Activated CD8-positive, alpha-beta memory T cell treated with anti-CD3 and anti-CD28 coated beads for 24 hours (primary cell): ENCODE measurements around the gene DCTPP1.

Experiments used
- DNase-seq: peaks from one replicate; pipeline ENCODE4 v3.0.0-alpha.2; 2020

DCTPP1 gene

DNA sequence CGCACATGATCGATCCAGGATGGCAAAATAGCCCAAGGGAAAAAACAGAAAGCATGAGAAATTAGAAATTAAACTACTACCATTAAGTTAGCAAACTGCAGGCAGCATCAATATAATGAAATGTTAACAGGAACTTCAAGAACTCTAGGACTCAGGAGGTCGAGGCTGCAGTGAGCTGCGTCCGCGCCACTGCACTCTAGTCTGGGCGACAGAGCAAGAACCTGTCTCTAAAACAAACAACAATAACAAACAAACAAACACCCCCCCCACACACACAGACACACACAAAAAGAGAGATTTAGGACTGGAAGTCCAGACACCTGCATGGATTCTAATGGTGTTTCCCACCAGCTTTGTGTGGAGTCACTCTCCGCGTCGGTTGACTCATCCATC, 16.4 kb upstream of the DCTPP1 start:
- DNase-seq: no peak

DNA sequence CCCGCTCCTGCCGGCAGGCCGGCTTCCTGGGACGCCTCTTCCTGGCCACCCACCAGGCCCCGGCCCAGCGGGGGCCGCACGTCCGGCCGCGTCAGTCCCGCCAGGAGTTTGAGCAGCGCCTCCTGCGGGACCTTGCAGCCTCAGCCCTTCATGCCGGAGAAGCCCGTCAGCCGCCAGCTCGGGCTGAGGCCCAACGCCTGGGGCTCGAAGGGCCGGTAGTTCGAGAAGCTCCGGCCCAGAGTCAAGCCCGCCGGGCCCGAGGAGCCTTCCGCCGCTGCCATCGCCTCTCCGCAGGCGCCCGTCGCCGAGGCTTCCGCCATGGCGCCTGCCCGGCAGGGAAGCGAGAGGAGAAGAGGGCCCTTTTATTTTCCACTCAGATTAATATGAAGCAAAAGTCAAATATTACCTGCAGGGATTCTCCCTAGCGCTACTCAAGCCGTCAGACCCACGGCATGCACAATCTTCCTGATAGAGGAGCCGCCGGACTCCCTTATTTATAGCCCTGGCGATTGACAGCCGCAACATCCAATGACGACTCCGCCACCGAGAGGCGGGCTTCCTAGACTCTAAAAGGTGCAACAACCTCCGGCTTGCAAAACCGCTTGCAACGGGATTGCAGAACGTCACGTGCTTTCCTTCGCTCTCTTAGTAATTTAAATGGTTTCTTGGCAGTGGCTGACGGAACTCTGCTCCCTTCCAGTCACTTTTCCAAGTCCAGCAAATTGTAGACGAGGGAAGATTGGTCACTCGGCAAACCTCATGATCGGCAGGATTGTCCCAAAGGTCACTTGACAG, 15.8 kb upstream of the DCTPP1 start, which contains the start of gene SEPHS2:
Gene SEPHS2 (minus strand): TSS at position 467 of the 795 bp plus-strand sequence. CDS start 147 bp downstream, at position 320.
- peak; percentile 99 for DNase-seq

DNA sequence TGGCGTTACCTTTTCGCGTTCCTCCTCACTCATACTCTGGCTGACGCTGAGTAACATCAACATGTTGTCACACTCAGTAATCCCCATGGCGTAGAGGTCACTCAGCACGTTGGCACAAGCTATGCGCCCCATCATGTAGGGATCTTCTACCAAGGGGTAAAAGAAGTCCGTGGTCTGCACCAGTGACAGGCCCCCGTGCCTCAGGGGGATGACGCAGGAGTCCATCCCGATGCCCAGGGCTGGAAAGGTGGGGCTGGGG, 15.2 kb upstream of the DCTPP1 start:
- DNase-seq: no peak

DNA sequence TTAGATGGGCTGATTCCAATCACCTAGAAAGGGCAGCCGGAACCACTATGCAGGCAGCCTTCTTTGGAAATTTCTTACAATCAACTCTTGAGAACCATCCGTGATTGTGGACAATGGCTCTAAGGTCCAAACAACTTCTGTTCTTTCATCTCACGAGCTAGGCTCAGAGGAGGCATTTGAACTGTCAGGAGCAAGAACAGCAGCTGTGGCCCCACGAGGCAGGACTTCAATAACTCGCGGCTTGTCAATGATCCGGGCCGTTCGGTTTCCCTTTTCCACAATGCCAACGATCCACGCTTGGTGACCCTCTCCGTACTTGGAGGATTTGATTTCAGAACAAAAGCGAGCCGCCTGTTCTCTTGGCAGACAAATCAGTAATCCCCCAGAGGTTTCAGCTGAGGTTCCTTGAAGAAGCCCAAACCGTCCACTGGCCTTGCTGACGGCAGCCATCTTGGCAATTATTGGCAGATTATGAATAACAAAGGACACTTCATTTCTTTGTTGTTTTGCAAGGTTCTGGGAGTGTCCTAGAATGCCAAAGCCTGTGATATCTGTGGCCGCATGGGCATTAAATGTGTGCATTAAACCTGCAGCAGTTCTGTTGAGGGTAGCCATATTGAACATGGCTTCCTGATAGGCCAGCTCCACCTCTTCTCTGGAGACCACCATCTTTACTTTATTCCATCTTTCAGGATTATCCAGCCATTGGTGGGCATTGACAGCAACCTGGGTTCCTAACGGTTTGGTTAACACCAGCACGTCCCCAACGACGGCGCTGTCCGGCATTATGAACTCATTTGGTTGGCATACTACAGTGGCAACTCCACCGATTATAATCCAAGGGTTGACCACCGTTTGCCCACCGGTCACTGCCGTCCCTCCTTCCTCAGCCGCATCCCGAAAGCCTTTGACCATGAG, 14.7 kb upstream of the DCTPP1 start:
- no peak for DNase-seq

- DNase-seq: no peak
Measured at GRCh38 chr16:30443631-30444030, 13.8 kb upstream of the DCTPP1 start.

DNA sequence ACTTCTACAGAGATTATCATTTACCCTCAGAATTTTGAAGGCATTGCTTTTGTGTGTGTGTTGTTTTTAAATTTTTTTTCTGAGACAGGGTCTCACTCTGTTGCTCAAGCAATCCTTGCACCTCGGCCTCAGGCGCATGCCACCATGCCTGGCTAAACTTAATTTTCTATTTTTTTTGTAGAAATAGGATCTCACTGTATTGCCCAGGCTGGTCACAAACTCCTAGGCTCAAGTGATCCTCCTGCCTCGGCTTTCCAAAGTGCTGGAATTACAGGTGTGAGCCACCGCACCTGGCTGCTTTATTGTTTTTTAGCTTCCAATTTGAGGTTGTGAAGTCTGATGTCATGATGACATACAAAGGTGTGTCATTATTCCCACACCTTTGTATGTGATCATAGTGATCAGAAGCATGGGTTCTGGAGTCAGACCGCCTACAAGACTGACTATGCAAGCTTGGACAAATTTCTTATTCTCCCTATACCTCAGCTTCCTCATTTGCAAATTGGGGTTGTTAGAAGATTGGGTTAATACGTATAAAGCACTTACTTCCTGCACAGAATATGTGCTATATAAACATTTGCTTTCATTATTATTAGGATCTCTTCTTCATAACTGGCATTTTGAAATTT, 10.0 kb upstream of the DCTPP1 start:
- DNase-seq: no peak

GRCh38 chr16:30438835-30439234, 9.0 kb upstream of the DCTPP1 start:
- no peak for DNase-seq

DNA sequence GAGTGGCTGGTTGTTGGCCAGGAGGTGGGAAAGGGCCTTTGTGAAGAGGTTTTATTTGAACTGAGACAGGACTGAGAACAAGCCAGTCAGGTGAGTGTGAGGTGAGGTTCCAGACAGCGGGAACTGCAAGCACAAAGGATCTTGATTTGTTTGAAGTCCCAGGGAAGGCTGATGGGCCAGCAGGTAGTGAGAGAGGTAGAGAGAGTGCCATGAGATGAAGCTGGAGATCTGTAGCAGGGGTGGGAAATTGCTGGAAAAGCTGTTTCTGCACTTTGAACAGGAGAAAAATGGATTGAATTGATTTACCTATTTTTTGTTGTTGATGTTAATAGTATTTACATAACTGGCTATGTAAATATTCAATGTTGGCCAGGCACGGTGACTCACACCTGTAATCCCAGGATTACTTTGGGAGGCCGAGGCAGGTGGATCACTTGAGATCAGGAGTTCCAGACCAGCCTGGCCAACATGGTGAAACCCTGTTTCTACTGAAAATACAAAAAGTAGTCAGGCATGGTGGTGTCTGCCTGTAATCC, 7.7 kb upstream of the DCTPP1 start:
- no peak for DNase-seq

DNA sequence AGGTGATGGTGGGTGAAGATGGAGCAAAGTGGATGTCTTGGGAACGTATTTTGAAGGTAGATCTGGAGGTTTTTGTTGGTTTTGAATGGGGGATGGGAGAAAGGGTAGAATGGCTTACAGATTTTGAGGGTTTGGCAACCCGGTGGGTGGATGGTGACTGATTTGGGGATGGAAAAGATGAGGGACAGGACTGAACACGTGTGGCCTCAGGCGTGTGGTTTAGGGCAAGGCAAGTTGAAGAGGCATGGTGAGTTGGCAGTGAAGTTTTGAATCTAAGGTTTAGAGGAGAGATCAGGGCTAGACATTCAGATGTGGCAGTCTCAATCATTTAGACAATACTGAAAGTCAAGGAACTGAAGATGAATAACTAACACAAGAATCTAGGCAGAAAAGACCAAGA, 5.0 kb upstream of the DCTPP1 start:
- DNase-seq: no peak

GRCh38 chr16:30430428-30430970, 669 bp upstream of the DCTPP1 start:
- DNase-seq: no peak

GRCh38 chr16:30429418-30429677, 482 bp downstream of the DCTPP1 start:
- no peak for DNase-seq

GRCh38 chr16:30428055-30428454, 1.8 kb downstream of the DCTPP1 start:
- DNase-seq: no peak

GRCh38 chr16:30421010-30421409, 8.8 kb downstream of the DCTPP1 start:
- no peak for DNase-seq

- no peak for DNase-seq
Measured at GRCh38 chr16:30418350-30419181, 11.3 kb downstream of the DCTPP1 start.

DNA sequence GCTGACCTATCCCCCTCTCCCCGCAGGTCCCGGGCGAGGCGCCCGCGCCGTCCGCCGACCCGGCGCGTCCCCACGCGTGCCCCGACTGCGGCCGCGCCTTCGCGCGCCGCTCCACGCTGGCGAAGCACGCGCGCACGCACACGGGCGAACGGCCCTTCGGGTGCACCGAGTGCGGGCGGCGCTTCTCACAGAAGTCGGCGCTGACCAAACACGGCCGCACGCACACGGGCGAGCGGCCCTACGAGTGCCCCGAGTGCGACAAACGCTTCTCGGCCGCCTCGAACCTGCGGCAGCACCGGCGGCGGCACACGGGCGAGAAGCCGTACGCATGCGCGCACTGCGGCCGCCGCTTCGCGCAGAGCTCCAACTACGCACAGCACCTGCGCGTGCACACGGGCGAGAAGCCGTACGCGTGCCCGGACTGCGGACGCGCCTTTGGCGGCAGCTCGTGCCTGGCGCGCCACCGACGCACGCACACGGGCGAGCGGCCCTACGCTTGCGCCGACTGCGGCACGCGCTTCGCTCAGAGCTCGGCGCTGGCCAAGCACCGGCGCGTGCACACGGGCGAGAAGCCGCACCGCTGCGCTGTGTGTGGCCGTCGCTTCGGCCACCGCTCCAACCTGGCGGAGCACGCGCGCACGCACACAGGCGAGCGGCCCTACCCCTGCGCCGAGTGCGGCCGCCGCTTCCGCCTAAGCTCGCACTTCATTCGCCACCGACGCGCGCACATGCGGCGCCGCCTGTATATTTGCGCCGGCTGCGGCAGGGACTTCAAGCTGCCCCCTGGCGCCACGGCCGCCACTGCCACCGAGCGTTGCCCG, 12.1 kb downstream of the DCTPP1 start:
- peak; percentile 92 for DNase-seq

GRCh38 chr16:30416624-30417528, 13.0 kb downstream of the DCTPP1 start:
- no peak for DNase-seq

DNA sequence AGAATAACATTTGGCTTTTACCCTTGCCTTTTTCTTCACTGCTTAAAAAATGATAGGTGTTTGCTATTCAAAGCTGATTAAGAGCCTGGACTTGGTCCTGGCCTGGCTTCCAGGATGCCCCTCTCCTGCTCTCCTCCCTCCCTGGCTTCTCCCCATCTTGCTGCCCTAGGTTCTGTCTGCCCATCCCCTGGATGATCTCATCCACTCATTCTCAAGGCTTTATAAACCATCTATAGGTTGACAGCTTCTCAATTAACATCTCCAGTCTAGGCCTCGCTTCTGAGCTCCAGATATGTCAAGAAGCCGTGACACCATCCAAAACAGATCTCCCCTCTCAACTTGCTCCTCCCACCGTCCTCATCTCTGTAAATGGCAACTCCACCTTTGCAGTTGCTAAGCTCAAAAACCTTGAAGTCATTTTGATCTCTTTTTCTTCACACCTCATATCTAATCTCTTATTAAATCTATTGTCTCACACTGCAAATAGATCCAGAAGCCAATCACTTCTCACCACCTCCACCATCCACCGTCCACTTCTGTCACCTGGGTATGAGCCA, 13.7 kb downstream of the DCTPP1 start:
- no peak for DNase-seq

GRCh38 chr16:30414159-30414558, 15.7 kb downstream of the DCTPP1 start:
- DNase-seq: no peak

DNA sequence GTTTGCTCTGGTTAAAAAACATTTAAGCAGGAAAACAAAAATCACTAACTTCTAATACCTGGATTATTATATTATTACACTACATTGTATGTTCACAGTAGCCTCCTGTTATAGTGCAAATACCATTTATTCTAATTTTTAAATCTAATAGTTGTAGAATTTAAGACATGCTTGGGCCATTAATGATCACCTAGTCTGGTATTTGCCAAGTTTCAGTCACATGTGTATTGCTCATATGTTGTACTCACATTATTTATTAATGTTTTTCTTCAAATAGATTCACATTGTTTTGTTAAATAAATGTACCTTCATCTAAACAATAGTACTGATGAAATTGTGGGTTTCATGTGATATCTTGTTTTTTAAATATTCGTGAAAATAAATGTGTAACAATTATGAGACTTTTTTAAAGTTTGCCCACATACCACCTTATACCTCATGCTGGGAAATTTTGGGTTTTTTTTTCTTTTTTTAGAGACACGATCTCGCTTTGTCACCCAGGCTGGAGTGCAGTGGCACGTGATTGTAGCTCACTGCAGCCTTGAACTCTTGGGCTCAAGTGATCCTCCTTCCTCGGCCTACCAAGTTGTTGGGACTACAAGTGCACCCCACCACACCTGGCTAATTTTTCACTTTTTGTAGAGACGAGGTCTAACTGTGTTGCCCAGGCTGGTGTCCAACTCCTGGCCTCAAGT, 16.6 kb downstream of the DCTPP1 start:
- DNase-seq: no peak
